HS-5 (cell line): ENCODE results near the gene RTF2.
"Not testable (repeated sequence)": the region's sequence is repeated elsewhere in the genome, so short reads cannot be mapped to it uniquely, and the experiment has no call there.

Experiments
- DNase-seq: peaks from one replicate; pipeline ENCODE4 v3.0.0-alpha.2; 2012; ENCODE audit warnings: low read depth

RTF2 gene

DNA sequence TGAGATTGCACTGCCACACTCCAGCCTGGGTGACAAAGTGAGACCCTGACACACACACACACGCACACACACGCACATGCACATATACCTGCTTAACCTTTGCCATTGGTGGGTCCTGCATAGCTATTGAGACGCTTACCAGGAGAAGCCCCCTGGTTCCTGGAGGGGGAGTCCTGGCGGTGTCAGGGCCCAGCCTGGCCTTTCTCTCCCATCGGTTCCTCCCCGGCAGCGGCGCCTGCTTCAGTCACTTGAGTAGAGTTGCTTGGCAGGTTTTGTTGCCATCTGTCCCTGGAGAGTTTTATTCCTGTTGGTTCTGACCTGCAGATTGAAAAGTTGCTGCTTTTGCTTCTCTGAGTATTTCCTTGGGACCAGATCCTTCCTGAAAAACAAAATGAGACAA lies 35.5 kb downstream of the RTF2 start:
- no peak for DNase-seq

DNA sequence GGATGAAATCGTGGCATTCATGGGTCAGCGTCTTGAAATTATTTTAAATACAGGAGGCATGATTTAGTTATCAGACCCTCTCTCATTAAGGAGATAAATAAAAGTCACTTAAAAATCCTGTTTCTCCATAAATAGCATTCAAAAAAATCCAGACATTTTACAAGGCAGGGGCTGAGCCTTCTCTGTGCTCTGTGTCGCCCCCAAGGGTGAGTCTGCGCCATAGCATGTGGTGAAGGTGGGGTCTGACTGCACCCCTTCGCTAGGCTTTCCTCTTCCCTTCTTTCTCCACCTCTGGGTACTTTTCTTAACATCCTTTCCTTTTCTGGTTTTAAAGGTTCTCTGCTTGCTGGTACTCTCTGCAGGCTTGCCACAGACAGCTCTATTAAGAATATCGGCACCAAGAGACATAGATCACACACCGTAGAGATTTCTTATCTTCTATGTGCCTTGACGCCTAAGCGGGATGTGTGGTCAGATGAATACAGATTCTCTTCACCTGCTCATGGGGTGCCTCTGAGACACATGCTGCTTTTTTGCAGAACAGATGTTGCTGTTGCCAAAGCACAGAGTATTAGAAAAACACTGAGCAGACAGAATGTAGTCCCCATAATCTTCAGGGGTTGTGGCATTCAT lies 36.1 kb downstream of the RTF2 start:
- no peak for DNase-seq

DNA sequence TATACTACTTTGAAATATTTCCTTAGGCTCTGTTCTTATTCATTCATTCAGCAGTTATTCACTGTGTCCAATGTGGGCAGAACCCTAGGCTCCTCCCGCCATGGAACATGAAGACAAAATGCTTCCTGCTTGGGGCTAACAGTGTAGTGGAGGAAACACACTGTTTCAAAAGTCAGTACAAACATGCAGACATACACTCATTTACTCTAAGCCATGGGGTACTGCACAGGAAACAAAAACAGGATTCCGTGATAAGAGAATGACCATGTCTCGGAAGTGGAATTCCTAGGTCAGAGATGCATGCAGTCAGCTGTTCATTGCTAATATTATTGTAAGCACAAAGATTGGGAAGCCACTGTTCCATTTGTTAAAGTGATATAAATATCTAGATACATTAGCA lies 37.7 kb downstream of the RTF2 start:
- DNase-seq = no peak

DNA sequence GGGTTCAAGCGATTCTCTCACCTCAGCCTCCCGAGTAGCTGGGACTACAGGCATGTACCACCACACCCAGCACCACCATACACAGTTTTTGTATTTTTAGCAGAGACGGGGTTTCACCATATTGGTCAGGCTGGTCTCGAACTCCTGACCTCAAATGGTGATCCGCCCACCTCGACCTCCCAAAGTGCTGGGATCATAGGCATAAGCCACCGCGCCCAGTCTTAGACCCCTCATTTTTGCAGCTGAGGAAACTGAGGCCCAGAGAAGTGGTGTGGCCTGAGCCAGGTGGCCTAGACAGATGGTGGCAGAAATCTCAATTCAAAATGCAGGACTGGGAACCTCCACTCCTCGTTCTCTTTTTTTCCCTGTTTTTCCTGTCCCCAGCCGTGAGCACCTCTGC lies 43.5 kb downstream of the RTF2 start:
- no peak for DNase-seq

DNA sequence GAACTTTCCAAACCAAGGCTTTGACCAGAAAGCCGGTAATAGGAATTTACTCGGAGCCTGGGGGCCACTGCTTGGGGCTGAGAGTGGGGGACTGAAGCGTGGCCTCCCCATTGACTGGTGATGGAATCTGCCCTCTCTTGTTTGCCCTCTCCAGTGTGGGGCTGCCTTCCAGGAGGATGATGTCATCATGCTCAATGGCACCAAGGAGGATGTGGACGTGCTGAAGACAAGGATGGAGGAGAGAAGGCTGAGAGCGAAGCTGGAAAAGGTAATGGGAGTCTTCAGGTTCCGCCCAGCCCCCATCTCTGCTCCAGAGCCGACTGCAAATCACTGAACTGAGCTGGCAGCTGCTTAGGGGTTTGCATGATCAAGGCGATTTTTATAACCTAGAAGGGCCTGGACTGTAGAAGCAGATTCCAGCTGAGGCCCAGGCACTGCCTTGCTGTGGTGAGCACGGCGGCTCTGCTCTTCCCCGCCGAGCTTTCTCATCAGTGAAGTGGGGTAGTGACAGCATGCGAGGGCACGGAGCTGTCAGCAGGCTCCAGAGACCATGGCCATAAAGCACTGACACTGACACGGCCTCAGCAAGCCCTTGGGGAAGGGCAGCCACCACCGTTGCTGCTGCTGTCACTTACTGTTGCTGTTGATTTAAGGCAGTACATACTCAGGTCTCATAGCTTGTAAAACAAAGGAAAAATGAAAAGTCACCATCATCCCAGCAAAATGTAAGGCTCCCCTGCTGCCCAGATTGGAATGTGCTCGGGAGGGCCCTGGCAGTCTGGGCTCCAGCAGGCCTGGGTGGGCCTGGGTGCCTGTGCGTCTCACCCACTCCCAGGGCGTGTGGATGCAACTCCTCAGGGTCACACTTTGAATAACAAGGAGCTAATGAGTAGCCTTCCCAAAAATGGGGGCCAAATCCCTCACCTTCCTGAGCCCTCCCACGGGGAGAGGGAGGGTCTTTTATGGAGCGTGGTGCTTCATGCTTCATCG lies 45.0 kb downstream of the RTF2 start:
- no peak for DNase-seq

DNA sequence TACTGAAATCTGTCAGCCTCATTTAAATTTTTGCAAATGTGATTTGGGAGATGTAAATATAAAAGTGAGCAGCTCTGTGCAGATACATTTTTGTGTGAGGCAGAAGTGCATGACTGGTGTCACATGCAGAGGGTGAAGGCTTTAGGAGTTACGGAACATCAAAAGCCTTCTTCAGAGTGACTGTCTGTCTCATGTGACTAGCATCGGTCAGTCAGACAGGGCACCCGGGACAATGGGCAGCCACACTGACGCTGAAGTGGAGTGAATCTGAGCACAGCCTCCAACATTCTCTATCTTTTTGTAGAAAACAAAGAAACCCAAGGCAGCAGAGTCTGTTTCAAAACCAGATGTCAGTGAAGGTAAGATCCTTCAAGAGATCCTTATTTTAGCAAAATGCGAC lies 48.2 kb downstream of the RTF2 start:
- DNase-seq = no peak

DNA sequence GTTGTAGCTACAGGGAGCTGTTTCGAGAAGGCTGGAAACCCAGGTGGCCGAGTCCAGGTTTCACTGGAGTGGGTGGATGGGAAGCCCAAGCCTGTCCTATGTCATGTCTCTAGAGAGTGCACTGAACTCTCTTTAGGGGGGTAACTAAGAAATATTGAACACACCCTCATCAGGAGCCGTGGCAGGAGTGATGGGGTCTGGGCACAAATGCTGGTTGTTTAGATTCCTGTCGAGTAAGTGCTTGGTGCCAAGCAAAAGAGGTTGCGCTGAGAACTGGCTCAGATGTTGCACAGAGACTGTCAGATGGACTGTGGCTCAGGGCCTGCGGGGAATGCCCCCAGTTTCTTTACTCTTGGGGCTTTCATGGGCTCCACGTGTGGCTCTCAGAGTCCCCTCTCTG lies 48.8 kb downstream of the RTF2 start:
- no peak for DNase-seq

DNA sequence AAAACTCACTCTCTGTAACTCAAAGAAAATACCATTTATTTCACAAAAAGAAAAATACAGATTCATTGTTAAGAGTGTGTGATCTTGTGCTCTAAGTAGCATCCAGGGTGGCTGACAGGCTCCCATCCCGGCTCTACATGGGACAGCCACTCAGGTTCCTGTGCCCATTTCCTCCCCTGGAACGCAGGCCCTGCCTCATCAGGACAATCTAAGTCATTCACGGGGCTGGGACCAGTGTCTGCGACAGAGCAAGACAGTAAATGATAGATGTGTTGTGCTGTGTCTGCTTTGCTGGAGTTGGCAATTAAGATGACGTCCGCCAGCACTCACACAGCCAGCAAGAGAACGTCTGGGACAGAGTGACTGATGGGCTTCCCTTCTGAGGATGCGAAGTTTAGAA lies 49.2 kb downstream of the RTF2 start:
- no peak for DNase-seq

DNA sequence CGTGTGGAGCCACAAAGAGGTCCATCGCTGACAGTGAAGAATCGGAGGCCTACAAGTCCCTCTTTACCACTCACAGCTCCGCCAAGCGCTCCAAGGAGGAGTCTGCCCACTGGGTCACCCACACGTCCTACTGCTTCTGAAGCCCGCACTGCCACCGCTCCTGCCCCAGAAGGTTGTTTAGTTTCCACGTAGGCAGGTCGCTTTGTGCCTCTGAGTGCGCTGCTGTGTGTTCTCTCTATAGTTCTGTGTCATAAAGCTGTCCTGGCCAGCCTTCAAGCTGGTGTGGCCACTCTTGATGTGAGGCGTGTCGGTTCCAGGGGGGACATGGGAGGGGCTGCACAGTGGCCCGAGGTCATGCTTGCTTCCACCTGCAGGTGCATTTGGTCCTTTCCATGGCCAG lies 49.7 kb downstream of the RTF2 start:
- DNase-seq = no peak

DNA sequence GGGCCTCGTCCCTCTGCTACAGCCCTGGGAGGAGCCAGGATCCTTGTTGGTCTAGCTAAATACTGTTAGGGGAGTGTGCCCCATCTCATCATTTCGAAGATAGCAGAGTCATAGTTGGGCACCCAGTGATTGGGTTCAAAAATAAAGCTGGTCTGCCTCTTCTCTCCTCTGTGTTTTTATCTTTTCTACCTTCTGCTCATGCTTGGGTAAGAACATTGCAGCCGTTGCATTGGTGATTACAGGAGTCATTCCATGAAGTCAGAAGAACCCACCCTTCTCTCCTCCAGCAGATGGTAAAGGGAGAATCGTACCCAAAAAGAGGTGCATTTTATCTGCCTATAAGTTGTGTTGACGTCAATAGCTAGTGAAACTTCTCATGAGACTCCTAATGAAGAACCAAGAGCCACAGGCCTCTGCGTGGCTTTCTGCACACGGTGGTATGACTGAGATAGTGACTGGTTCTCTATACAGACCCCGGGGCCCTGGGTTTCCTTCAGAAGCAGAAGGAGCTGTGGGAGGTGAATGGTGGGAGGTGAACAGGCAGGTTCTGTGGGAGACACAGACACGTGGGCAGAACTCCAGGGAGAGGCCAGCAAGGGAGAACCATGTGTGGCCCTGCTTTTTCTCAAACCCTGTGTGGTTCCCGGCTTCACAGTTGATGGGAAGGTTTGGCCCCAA lies 50.4 kb downstream of the RTF2 start:
- DNase-seq = no peak

DNA sequence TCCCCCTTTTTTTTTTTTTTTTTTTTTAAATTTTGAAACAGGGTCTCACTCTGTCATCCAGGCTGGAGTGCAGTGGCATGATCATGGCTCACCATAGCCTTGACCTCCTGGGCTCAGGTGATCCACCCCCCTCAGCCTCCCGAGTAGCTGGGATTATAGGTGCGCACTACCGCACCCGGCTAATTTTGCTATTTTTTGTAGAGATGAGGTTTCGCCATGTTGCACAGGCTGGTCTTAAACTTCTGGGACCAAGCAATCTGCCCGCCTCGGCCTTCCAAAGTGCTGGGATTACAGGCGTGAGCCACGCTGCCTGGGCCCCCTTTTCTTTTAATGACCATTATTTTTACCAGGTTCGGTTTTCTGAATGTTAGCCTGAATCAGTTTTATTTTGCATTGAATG lies 51.1 kb downstream of the RTF2 start:
- DNase-seq = no peak

DNA sequence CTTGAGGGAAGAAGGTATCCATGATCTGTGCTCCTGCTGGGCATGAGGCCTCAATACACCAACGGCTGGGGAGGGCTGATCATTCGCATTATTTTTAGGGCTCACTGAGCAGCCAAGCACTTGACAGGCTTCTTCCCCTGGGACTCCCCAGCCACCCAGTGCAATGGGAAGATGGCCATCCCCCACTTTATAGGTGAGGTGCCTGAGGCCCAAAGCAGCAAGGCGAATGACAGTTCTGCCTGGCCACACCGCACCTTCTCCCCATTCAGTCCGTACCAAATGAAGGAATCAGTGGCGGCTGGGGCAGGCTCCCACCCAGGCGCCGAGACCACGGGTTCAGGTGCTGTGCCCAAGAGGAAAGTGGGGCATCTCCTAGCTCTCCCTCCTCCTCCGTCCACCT lies 51.8 kb downstream of the RTF2 start:
- no peak for DNase-seq

DNA sequence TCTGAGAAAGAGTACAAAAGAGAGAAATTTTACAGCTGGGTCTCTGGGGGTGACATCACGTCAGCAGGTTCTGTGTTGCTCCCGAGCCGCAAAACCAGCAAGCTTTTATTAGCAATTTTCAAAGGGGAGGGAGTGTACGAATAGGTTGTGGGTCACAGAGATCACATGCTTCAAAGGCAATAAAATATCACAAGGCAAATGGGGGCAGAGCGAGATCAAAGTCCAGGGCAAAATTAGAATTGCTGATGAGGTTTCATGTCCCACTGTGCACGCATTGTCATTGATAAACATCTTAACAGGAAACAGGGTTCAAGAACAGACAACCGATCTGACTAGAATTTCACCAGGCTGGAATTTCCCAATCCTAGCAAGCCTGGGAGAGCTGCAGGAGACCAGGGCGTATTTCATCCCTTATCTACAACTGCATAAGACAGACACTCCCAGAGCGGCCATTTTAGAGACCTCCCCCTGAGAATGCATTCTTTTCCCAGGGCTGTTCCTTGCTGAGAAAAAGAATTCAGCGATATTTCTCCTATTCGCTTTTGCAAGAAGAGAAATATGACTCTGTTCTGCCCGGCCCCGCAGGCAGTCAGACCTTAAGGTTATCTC lies 52.4 kb downstream of the RTF2 start:
- DNase-seq = not testable (repeated sequence)

DNA sequence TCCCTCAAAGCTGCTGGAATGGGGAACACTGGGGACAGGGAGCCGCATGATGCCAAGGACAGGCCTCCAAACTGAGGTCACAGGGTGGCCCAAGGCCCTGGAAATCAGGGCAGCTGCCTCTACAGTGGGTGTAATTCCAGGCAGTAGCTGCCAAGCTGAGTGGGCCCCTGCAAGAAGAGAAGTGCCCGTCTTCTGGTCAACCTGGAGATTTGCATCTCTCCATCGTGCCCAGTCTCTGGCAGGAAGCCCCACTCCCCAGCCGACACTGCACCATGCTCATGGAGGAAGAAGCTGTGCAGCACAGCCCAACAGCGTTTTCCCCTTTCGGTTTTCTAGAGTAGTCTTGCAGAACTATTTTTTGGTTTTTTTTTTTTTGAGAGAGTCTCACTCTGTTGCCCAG lies 53.9 kb downstream of the RTF2 start:
- no peak for DNase-seq

DNA sequence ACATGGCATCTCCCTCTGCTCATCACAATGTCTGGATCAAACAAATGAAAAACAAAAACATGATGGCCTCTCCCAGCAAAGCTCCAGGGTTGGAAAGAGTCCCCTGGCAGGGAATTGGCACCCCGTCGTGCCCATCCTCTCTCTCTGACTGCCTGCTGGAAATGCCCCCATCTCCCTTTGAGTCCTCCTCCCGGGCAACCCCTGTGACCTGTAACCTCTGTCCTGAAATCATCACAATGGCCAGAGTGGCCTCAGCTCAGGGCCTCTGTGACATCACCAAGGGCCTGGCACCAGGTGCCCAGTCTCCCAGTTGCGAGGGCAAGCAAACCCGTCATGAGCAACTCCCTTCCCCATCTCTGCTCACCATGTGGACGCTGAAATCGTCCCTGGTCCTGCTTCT lies 56.0 kb downstream of the RTF2 start, which contains the start of gene FAM209A:
TSS of gene FAM209A (plus strand) at position 301 of the 400 bp plus-strand sequence. CDS start at position 366, 65 bp downstream.
- DNase-seq = not testable (repeated sequence)

DNA sequence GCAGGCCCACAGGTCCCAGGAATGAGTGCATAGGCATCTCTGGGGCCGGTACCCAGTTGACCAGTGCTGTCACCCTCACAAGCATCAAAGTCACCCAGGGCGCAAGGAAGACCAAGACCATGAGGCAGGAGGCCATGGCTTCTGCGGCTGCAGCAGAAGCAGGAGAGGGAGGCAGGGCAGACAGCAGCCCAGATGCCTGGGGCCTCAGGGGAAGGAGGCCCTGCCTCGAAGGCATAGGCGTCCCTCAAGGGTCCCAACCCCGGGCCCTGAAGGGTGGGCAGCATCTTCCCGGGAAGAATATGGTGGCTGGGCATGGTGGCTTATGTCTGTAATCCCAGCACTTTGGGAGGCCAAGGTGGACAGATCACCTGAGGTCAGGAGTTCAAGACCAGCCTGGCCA lies 59.1 kb downstream of the RTF2 start:
- no peak for DNase-seq

DNA sequence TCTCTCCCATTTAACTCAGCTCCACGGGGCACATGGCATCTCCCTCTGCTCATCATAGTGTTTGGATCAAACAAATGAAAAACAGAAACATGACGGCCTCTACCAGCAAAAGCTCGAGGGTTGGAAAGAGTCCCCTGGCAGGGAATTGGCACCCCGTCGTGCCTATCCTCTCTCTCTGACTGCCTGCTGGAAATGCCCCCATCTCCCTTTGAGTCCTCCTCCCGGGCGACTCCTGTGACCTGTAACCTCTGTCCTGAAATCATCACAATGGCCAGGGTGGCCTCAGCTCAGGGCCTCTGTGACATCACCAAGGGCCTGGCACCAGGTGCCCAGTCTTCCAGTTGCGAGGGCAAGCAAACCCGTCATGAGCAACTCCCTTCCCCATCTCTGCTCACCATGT lies 64.5 kb downstream of the RTF2 start, which contains the start of gene FAM209B:
TSS of gene FAM209B (plus strand) at position 301 of the 400 bp plus-strand sequence. CDS start at position 397, 96 bp downstream.
- not testable (repeated sequence) for DNase-seq

DNA sequence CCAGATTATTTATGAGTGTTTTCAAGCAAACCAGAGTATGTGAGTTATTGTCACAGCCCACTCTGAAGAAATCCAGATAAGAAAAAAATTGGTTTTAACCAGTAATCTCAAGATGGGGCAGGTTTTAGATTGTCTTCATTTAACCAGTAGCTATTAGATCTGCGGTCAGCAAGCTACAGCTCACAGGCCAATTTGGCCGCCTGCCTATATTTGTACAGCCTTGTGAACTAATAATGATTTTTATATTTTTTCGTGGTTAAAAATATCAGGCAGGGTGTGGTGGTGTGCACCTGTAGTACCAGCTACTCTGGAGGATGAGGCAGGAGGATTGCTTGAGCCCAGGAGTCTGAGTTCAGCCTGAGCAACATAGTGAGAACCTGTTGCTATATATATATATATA lies 69.6 kb downstream of the RTF2 start:
- no peak for DNase-seq

DNA sequence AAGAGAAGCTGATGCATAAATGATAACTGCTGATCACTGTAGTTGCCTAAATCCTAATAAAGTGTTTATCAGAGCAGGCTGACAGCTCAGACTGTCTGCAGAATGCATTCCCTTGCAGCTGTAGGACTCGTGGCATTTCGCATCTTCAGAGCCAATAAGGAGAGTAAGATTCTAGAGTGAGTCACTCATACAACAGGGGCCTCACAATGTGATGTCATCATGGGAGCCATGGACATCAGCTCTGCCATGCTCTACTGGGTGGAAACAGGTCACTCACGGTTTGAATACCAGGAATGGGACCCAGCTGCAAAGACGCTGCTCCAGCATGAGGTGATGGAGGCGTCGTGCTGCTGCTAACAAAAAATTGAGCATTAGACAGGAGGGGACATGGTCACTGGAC lies 72.0 kb downstream of the RTF2 start:
- DNase-seq = no peak

DNA sequence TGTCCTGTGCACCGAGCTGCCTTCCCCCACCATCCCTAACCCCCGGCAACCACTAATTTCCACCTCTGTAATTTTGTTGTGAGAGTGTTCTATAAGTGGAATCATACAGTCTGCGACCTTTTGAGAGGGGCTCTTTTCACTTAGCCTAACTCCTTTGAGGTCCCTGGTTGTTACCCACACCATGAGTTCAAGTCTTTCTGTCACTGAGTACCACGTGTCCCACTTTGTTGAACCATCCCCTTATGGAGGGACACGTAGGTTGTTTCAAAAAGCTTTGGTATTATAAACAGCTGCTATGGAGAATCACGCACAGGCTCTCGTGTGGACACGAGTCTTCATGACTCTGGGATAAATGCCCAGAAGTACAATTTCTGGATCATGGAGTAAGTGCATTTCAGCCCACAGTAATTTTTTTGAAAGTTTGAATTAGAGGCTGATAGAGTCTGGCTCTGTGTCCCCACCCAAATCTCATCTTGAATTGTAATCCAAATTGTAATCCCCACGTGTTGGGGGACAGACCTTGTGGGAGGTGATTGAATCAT lies 74.1 kb downstream of the RTF2 start:
- DNase-seq = no peak

DNA sequence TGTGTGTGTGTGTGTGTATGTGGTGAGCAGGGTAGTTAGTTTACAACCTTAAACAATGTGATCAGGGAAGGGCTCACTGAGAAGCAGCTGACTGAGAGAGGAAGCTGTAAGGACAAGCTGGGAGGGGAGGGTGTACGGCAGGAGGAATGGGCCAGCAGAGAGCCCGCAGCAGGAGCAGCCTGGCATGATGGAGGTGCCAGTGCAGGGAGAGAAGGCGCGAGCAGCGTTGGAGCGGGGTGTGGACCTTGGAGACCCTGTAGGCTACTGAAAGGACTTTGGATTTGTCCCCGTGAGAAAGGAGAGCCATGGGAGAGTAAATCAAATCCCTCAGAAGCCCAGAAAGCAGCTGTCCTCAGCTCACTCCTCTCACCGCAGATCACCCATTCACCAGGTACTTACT lies 83.1 kb downstream of the RTF2 start:
- DNase-seq = no peak
